ENCODE measurements around the gene KCNH2. TPM values are rescaled to one million over a fixed set of nuclear protein-coding genes. Genes with fewer than 3 reads are reported as not detected.

The KCNH2 gene
- polyA plus RNA-seq, 1 of the 3 experiments (the other 2 are of a cell fraction) = 2.2 TPM

GRCh38 chr7:150977382-150978125 lies 567 bp downstream of the KCNH2 start:
- WGBS (ENCODE audit: low lambda C conversion rate) = 7% methylated on average over 57 of the region's 62 CpGs
- Histone ChIP-seq H3K4me2 (peak overlapping the region; percentile 7; the same call in 1 of the 2 replicates), H3F3A (replicated peaks; ENCODE audit: insufficient read depth) (peaks cover 5% of the 10 kb centered on the region), H3K79me2 (ENCODE audit: insufficient read depth) (no peaks in the 10 kb centered on the region), H4K20me1 (ENCODE audit: insufficient read depth) (no peaks in the 10 kb centered on the region), H2AFZ (ENCODE audit: low read depth) (no peak overlapping the region), H3K36me3 (replicated peaks in 1 of 2; ENCODE audit: control insufficient read depth in 1 of 2, insufficient read depth in 2 of 2, low read length in 1 of 2) (no peaks in the 10 kb centered on the region), H3K4me1 (ENCODE audit: control insufficient read depth in 1 of 2, insufficient read depth in 2 of 2, low read depth in 1 of 2, low read length in 1 of 2) (peaks cover 0 to 74% of the 10 kb centered on the region in 2 experiments; a peak in 2 of 4 replicates), H3K27ac (ENCODE audit: low read depth in 2 of 2, low read length in 1 of 2) (peak overlapping the region in 1 of 2 experiments; percentile 100; a peak in 2 of 4 replicates), H3K4me3 (ENCODE audit: low read depth in 2 of 2, low read length in 1 of 2) (peak overlapping the region in 1 of 2 experiments; percentile 57; a peak in 2 of 4 replicates), H3K9ac (no peak overlapping the region), H3K27me3 (ENCODE audit: insufficient read depth) (peaks cover 68% of the 10 kb centered on the region), H3K9me2 (no peaks in the 10 kb centered on the region), H3K9me3 (no peaks in the 10 kb centered on the region)
- POLR2A ChIA-PET = interaction anchor here (0.6 to 2.7 kb wide), 8 partner anchors 11 to 189 kb away, joined by 3 to 17 read pairs (median 4); partner anchors contain the start of gene ABCB8
- DNase-seq = peak; percentile 83
- TF ChIP-seq EP300 (IDR thresholded peaks at IDR 0.05; ENCODE audit: borderline replicate concordance in 1 of 2, low read depth in 1 of 2, low read length in 1 of 2) (peak in 1 of 2 experiments; percentile 13; a peak in 1 of 4 replicates), MAX (IDR thresholded peaks at IDR 0.05; ENCODE audit: low read depth) (no peak), CTCF (IDR thresholded peaks at IDR 0.05) (no peak), ELF1 (IDR thresholded peaks at IDR 0.05) (no peak)
- CTCF ChIA-PET = interaction anchor here (0.7 to 27.1 kb wide), 9 partner anchors 5 to 77 kb away, joined by 3 to 761 read pairs (median 8); no protein-coding TSS in a partner anchor

- Histone ChIP-seq H4K20me1 (ENCODE audit: insufficient read depth) (no peaks in the 10 kb centered on the region), H3K27me3 (ENCODE audit: insufficient read depth) (peaks cover 74% of the 10 kb centered on the region), H3K27ac (ENCODE audit: low read depth in 2 of 2, low read length in 1 of 2) (peak overlapping the region in 1 of 2 experiments; percentile 100; a peak in 3 of 4 replicates), H3K4me2 (peak overlapping the region; percentile 7; the same call in 1 of the 2 replicates), H3K9me3 (no peaks in the 10 kb centered on the region), H2AFZ (ENCODE audit: low read depth) (no peak overlapping the region), H3K79me2 (ENCODE audit: insufficient read depth) (no peaks in the 10 kb centered on the region), H3F3A (replicated peaks; ENCODE audit: insufficient read depth) (peaks cover 5% of the 10 kb centered on the region), H3K9me2 (no peaks in the 10 kb centered on the region), H3K36me3 (replicated peaks in 1 of 2; ENCODE audit: control insufficient read depth in 1 of 2, insufficient read depth in 2 of 2, low read length in 1 of 2) (no peaks in the 10 kb centered on the region), H3K4me1 (ENCODE audit: control insufficient read depth in 1 of 2, insufficient read depth in 2 of 2, low read depth in 1 of 2, low read length in 1 of 2) (peaks cover 0 to 82% of the 10 kb centered on the region in 2 experiments; a peak in 2 of 4 replicates), H3K4me3 (ENCODE audit: low read depth in 2 of 2, low read length in 1 of 2) (peak overlapping the region in 1 of 2 experiments; percentile 57; a peak in 2 of 4 replicates), H3K9ac (no peak overlapping the region)
- CTCF ChIA-PET = interaction anchor here (0.7 to 27.1 kb wide), 22 partner anchors 6 to 198 kb away, joined by 3 to 761 read pairs (median 6); partner anchors contain the start of genes ABCB8 and TMEM176B
- 51% methylated on average over 12 of the region's 13 CpGs for WGBS (ENCODE audit: low lambda C conversion rate)
- POLR2A ChIA-PET = interaction anchor here (0.7 to 2.7 kb wide), 9 partner anchors 9 to 189 kb away, joined by 3 to 17 read pairs (median 4); partner anchors contain the start of gene ABCB8
- peak; percentile 85 for DNase-seq
- no peak for TF ChIP-seq YY1 (IDR thresholded peaks at IDR 0.05; ENCODE audit: low read depth)
- no peak for TF ChIP-seq JUND (IDR thresholded peaks at IDR 0.05)
- TF ChIP-seq GATA2 (CRISPR knock-in tag; IDR thresholded peaks at IDR 0.05) = no peak
- peak; percentile 3 for TF ChIP-seq CHD2 (IDR thresholded peaks at IDR 0.05; ENCODE audit: low read length, partially characterized antibody)
- no peak for TF ChIP-seq TEAD4 (IDR thresholded peaks at IDR 0.05; ENCODE audit: borderline replicate concordance, insufficient read depth)
- TF ChIP-seq EP300 (IDR thresholded peaks at IDR 0.05; ENCODE audit: borderline replicate concordance in 1 of 2, low read depth in 1 of 2, low read length in 1 of 2) = peak in 1 of 2 experiments; percentile 30; a peak in 1 of 4 replicates
- TF ChIP-seq TCF12 (IDR thresholded peaks at IDR 0.05) = no peak
- no peak for TF ChIP-seq NFIC (IDR thresholded peaks at IDR 0.05; ENCODE audit: borderline replicate concordance)
- no peak for TF ChIP-seq SIN3A (IDR thresholded peaks at IDR 0.05; ENCODE audit: borderline replicate concordance, low read depth, low read length)
- TF ChIP-seq TAF1 (IDR thresholded peaks at IDR 0.05; ENCODE audit: borderline replicate concordance, low read depth, low read length) = no peak
- no peak for TF ChIP-seq USF1 (IDR thresholded peaks at IDR 0.05; ENCODE audit: borderline replicate concordance, low read depth)
- TF ChIP-seq RCOR1 (IDR thresholded peaks at IDR 0.05; ENCODE audit: low read length) = no peak
- no peak for TF ChIP-seq RFX5 (IDR thresholded peaks at IDR 0.05; ENCODE audit: low read length)
- TF ChIP-seq FOSL2 (IDR thresholded peaks at IDR 0.05; ENCODE audit: borderline replicate concordance, low read depth) = no peak
Observed at GRCh38 chr7:150976529-150977381, 1.4 kb downstream of the KCNH2 start.
